GM19455 (cell line): ENCODE data around the gene C8B.

Experiments used
- ATAC-seq: cut with Tn5 transposase; IDR thresholded peaks from one replicate; pipeline ENCODE4 v1.9.1; 2021; ENCODE audit not compliant: unreplicated experiment

The C8B gene

DNA sequence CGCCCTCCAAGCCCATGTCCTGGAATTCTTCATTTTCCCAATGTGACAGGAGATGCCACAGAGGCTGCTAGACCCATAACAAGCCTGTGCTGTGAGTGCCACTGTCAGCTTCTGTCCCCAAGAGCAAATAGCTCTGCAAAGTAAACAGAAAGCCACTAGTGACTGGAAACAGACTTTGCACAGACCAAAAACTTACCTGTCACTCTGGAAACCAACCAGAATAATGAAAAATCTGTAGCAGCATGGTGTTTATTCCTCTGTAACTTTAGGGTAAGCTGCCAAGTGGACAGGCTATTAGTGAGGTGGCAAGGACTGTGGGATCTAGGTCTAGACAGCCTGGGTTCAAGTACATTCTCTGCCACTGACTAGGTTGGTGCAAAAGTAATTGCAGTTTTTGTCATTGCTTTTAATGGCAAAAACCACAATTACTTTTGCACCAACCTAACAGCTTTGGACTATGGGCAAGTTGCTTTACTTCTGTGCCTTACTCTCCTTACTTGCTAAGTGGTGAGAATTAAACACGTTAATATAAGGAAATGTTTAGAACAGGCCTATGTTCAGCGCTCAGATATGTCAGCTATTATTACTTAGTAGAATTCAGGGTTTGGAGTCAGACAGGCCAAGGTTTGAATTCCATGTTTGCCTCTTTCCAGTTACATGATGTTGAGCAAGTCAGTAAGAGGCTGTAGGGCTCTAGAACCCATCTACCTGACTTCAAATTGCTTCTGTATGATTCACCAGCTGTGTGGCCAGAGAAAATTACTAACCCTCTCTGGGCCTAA is at the start of gene C8B:
Gene C8B, minus strand, starts transcription at position 100 of the 782 bp plus-strand sequence. Its CDS starts 67 bp downstream, at position 33.
- no peak for ATAC-seq

DNA sequence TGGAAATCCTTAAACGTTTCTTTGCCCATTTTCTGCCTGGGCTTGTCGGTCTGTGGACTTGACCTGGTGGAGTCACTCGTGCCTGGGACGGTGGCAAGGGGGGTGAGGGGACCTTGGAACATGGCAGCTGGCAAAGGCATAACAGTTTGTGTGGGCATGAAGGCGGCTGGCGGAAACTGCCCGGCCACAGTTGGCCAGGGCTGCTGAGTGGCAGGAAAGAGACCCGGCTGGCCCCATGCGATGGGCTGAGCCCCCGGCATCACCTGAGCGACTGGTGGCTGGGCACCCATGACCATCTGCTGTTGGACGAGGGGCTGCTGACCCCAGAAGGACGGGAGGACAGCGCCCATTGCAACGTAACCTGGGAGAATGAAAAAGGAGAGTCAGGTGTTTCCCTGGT is 49.3 kb upstream of the C8B start:
- ATAC-seq = no peak

DNA sequence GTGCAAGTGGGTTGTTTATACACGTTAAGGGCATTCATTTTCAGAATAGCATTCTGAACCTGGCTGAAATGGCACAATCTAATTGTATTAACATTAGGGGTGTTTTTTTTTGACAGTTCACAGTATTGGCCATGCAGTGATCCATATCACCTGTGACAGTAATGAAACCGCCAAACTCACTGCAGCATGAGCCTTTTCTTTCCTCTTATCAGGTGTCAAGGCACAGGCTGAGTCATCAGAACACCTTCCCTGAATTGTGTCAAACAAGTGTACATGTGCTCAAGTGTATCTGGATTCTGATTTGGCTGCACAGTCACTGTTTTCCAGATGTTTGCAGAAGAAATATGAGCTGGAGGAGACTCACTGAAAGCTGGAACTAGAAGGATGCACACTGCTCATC is 47.7 kb upstream of the C8B start:
- ATAC-seq = no peak

DNA sequence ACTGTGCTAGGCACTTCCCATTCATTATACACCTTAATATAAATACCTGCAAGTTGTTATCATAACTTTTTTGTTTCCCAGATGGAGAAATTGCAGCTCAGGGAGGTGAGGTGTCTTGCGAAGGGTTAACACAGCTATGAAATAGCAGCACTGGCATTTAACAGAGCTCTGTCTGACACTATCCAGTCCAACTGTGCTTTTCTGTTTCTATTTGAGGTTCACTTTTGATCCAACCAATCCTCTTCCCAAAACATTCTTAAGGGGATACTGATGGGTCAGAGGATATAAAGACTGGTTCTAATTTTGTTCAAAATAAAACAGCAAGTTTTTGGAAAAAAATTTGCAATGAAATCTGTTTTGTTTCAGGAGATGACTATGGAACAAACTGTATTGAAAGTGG is 46.5 kb upstream of the C8B start:
- no peak for ATAC-seq

DNA sequence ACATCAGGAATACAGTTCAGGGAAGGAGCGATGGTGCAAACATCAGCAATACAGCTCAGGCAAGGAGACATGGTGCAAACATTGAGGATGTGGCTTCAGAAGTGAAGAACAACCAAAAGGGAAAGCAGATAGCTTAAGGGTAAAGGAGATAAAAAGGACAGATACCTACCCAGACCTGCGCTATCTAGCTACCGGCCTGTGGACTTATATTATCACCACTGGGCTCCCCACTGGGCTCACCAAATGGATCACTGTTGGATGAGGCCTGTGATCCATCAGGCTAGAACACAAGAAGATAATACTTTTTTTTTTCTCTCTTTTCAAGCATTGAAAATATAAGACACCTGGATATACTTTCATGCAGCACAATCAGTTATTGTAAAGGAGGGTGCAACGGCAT is 44.7 kb upstream of the C8B start:
- no peak for ATAC-seq

DNA sequence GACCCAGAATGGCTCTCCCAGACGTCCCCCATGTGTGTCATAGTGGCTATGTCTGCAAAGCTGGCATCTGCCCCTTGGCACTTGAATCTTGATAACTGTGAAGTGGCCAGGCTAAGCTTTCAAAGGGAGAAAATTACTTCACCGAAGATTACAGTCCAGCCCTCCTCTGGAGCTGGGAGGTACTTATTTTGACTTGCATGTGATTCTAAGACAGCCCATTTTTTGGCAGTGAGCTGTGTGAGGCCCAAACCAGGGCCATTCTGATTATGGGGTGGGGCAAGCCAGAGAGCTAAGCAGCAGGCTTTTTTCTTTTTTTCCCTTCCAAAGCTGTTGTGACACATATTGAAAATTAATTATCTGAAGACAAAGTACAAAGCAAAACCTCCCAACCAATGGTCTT is 42.1 kb upstream of the C8B start:
- no peak for ATAC-seq

DNA sequence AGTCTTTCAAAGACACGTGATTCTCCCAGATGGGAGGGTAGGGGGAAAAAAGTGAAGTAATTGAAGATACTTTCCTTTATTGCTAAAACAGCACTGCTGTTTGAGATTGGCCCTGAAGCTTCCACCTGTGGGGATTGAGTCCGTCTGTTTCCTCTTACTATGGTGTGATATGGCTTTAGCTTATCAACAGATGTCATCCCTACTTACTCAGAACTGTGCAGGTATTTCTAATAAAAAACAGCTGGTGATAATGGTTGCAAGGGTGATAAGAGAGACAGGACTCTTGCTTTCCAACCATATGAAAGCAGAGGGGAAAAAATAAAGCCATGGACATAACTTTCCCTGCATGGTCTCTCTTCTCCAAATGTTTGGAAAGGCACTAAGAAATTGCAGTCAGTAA is 41.7 kb upstream of the C8B start:
- ATAC-seq = no peak

DNA sequence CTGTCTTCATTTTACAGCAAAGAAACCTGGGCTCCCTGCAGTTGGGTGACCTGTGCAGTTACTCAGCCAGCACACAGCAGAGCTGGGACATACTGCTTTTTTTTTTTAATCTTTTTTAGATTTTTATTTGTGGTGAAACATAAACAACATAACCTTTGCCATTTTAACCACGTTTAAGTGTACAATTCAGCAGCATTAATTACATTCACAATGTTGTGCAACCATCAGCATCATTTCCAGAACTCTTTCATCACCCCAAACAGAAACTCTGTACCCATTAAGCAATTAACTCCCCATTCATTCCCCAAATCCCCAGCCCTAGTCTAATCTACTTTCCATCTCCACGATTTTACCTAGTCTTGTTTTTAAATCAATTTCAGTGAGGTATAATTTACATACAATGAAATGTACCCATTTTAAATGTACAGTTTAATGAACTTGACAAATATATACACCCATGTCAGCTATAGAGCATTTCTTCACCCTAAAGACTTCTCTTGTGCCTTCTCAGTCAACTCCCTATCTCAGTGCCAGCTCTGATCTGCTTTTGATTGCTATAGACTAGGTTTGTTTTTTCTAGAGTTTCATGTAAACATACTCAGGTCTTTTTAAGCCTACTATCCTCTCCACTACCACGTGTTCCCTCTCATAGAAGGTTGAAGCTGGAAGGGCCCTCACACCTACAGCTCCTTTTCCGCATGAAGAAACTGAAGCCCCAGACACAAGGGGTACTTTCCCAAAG is 37.8 kb upstream of the C8B start:
- no peak for ATAC-seq

DNA sequence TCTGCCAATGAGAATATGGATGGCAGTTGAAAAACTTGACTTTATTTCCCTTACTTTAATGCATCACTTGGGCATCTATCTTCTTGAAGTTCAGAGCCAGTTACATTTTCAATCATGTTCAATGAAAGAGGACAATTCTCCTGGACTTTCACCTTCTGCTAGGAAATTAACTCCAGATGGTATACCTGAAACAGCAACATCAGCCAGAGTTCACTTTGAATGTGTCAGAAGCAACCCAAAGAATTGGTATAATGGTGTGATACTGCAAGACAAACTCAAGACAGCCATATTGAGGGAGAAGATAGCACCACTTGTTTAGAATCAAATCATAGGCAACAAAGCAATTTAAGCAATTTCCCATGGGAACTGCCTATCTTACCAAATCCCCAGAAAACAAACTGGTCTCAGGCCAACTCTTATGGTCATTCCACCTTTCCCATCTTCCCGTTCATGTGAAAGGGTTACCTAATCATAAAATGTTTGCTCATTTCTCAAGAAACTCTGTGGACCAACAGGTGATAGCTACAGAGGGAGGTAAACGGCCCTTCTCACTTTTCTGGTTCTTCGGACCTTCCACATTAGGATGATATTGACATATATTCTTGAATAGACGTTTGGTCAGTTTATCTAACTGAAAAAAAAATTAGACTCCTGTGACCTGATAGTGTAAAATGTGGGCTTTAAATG is 29.7 kb upstream of the C8B start:
- no peak for ATAC-seq

DNA sequence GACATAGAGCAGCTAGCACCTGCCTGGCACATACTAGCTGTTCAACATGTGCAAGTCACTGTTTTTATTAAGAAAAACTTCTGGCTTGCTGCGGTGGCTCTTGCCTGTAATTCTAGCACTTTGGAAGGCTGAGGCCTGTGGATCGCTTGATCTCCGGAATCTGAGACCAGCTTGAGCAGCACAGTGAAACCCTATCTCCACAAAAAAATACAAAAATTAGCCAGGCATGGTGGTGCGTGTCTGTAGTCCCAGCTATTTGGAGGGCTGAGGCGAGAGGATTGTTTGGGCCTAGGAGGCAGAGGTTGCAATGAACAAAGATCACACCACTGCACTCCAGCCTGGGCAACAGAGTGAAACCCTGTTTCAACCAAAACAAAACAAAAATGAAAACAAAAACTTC is 27.7 kb upstream of the C8B start:
- ATAC-seq = no peak

DNA sequence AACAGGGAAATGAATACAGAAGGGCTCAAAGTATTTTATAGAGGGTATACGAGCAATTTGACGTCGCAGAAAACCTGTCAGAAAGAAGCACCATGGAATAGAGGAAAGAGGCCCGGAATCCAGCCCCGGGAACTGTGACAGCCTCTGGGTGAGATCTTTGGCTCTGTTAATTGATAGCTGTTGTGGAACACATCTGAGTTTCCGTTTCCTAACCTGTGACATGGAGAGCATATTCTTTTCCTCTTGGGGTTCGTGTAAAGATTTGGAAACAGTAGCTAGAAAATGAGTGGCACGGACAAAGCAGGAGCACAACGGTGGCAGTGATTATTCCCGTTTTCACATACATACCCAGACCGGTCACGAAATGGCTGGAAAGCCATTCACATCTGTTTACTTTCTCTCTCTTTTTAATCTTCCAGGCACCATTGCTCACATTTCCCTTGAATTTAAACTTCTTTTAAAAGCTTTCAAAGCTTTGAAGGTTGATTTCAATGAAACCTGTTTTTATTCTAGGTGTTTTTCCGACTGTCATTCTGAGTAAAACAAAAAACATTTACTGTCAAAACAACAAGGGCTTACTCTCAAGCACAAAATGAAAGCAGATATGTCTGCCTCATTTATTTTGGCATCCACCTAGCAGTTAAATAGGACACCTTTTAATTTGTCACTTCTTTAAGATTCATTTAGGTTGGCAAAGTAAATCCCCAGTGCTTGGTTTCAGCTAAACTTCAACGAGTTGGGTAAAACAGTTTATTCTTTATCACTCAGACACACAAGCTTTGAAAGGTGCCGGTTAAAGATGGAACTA is 26.7 kb upstream of the C8B start:
- ATAC-seq = no peak

DNA sequence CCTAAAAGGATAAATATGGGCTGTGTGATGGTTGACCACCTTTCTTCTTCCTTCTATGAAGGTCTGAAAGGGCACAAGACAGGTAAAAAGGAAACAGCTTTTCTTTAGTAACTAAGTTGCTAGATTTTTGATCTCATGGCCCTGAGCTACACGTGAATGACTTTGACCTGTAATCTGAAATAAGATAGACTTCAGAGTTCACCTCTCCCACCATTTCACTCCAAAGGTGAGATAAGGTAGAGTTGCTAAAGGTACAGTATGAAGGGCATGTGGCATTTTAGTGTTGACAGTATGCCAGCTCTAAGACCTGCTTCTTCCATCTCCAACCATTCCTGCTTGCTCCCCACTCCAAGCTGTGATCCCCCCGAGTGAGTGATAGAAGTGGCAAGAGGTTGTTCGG is 25.8 kb upstream of the C8B start:
- ATAC-seq = no peak

DNA sequence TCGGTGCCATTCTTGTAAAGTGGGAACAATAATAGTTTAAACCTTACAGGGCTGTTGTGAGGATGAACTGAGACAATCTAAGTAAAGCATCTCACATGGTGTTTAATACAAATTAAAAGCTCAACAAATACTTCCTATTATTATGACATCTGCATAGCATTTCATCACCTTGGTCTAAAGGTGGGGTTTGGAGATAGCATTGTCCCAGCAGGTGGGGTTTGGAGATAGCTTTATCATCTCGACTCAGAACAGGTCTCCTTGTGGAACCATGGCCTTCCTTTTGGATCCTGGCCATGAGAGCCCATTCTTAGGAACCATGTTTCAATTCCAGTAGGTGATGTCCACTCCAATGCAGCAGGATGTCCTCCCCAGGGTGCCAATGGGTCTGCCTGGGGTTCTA is 20.6 kb upstream of the C8B start:
- ATAC-seq = no peak

DNA sequence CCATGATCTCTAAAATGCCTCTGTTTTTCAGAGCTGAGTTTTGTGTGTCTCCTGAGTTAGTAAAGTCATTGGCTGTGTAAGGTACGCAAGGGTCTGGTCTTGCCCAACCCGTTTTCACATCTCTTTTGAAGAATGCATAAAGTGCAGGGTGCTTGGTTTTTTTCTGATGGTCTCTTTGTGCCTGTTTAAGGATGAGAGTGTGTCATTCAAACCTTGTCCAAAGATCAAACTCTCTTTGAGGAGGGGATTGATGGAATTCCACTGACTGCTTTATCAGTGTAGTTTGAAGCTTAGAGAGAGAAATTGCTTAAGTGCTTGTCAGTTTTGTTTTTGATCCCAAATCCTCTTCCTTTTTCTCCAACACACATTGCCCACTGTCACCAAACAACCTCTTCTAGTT is 20.0 kb upstream of the C8B start:
- ATAC-seq = no peak

DNA sequence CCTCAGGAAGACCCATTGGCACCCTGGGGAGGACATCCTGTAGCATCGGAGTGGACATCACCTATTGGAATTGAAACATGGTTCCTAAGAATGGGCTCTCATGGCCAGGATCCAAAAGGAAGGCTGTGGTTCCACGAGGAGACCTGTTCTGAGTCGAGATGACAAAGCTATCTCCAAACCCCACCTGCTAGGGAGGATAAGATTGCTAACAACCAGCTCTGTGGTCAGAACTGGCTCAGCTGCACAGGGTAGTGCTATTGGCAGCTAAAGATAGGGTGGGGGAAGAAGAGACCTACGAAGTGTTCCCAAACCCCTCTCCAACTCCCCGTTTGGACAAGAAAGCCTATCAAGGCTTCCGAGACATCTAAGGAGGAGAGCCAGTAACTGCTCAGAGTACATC is 17.7 kb upstream of the C8B start:
- no peak for ATAC-seq

DNA sequence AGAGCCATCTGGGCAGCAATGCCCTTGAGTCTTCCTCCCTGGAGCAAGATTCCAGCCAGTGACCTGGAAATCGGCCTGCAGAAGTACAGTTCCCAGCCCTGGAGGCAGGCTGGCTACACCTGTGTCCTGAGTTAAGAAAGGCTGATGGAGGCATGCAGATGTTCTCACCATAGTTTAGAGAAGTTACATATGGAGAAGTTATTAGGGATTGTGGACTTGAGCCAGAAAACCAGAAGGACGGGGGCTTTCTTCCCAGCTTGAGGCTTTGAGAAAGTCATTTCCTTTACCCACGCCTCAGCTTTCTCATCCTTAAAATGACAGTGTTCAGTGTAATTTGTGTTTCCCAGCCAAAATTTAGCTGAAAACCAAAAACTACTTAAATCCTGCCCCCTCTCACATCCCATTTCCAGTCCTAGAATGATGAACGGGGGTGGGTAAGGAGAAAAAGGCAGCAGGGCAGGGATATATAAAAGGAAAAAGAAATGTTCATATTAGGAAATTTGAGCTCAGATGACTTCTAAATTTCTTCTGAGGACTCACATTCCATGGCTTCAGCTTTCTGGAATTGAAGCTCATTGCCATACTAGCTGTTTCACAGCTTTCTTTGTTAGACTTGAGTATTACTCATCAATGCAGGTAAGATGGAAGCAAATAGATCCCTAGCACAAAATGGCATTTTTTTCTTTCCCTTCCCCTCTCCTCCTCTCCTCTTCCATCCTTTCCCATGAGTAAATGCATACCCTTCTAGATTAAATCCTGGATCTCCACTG is 14.4 kb upstream of the C8B start:
- ATAC-seq = no peak

DNA sequence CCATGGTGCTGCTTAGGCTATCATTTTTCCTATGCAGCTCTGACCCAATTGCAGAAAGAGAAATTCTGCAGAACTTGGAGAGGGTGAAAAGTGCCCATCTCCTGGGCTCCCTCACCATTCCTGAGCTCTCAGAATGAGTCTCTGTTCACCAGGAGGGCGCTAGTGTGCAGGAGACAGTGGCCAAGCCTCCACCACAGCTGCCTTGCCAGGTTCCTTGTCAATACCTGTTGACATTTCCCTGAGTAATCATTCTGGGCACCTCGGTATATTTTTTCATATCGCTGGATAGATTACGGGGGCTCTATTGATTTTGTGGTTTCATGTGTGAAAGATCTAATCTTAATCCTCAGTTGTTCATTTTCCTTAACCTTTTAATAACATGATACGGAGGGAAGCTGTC is 13.0 kb upstream of the C8B start:
- ATAC-seq = no peak

DNA sequence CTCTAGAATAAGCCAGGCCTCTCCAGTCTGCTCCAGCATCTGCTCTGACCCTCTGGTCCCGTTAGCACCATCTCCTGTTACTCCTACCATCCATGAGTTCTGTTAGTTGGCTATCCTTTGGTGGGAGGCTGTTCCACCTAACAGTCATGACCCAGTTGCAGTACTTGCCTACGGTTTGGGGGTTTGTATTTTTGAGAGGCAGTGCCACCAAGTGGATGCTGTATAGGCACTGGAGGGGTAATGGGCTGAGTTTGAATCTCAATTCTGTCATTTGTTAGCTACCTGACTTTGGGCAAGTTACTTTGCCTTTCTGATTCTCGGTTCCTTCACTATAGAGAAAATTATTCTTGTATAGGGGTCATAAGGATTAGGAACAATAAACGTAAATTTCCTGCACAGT is 12.1 kb upstream of the C8B start:
- ATAC-seq = no peak

DNA sequence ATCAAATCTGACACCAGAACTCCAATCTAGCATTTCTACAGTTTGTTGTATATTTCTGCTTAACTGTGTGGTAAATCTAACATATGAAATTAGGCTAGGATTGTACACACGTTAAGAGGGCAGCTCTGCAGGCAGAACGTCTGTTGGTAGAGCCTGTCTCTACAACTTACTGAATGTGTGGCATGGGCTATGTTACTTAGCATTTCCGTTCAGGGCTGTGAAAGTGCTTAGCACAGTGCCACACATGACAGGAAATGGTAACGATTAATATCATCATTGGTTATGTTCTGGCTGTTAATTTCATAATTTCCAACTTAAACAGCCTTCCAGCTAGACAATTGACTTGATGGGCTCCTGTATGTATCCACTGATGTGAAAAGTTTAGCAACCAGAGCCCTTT is 9.6 kb upstream of the C8B start:
- no peak for ATAC-seq

DNA sequence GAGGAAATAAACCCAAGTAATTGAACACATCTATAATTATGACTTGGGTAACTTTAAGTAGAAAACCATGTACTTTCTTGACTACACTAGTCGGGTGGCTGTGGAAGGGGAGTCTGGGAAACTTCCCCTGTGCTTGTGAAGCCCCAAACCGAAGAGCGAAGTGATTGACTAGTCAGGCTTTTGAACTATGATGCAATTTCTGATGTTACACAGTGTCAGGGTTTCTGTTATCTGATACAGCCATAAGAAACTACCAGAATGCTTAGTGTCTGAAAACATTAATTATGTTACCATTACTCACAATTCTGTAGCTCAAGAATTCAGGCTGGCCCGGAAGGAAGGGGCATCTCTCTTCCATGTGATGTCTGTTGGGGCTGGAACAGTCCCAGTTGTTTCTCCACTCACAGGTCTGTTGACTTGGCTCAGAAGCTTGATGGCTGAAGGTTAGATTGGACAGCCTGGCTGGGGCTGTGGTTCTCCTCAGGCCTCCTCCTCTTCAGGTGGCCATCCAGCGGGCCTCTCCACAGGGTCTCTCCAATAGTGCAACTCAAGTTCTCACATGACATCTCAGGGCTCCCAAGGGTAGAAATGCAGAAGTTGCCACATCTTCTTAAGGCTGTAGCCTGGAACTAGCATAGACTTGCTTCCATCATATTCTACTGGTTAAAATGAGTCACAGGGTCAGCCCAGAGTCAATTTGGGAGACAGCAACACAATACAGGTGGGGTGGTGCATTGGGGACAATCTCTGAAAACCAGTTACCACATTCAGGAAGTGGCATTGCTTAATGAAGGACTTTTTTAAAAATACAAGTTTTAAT is 8.3 kb upstream of the C8B start:
- no peak for ATAC-seq
